GM12891 (cell line): ENCODE data around the gene LINC00237.

Experiments
- PAX5 ChIP-seq: IDR thresholded peaks from 2 replicates; pipeline ENCODE4 v1.6.1; 2011; ENCODE audit warnings: low read length, moderate library complexity, mild to moderate bottlenecking; ENCODE audit not compliant: insufficient read depth, severe bottlenecking
- POLR2A ChIP-seq: IDR thresholded peaks from 2 replicates; pipeline ENCODE4 v1.6.1; 2011; ENCODE audit warnings: low read depth, low read length, control low read depth
- POLR2AphosphoS5 ChIP-seq: IDR thresholded peaks from 2 replicates; pipeline ENCODE4 v1.6.1; 2011; ENCODE audit warnings: low read depth, low read length, control low read depth
- POU2F2 ChIP-seq: IDR thresholded peaks from 2 replicates; pipeline ENCODE4 v1.6.1; 2011; ENCODE audit warnings: low read depth, mild to moderate bottlenecking, control low read depth, low read length, moderate library complexity
- SPI1 ChIP-seq: IDR thresholded peaks from 2 replicates; pipeline ENCODE4 v1.6.1; 2011; ENCODE audit warnings: low read depth, low read length, control low read depth
- TAF1 ChIP-seq: IDR thresholded peaks from 2 replicates; pipeline ENCODE4 v1.6.1; 2011; ENCODE audit warnings: low read depth, low read length, control low read depth

DNA sequence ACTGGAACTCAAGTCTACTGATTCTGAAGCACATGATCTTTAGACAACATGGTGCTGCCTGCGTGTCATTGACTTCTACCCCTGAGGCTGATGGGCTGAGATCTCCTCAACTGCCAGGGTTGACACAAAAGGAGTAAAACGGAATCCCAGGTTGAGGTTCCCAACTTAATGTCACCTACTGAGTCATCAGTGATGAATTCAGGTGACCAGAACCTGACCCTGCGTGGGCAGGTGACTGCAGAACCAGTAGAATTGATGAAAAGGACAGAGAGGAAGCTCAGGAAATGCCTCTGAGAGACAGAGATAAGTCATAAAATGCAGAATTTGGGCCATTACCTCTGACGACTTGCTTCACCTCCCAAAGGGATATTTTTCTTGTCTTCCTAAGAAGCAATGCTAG, 12.0 kb upstream of the LINC00237 start:
- TF ChIP-seq POLR2AphosphoS5 (no peak), POU2F2 (no peak), TAF1 (no peak), POLR2A (no peak), SPI1 (no peak), PAX5 (no peak)
